Measurements from ENCODE around the gene RAN. TPM values are rescaled to one million over a fixed set of nuclear protein-coding genes. Genes with fewer than 3 reads are reported as not detected.

RAN gene
- total and polyA plus RNA-seq, 12 donors, result 43.6 to 586 (median 291) TPM

- intact Hi-C loops (cut with DNase I), result loop anchor here (5.0 to 10.0 kb wide), 8 partner anchors 213 to 1086 kb away; partner anchors contain the start of genes MMP17 (in 2 of the 10) and SFSWAP (in 1 of the 10)
- Histone ChIP-seq H3K4me3 (no peak overlapping the region), H3K27ac (no peak overlapping the region), H3K4me1 (peaks cover 0 to 9% (median 0%) of the 10 kb centered on the region in 9 donors), H3K36me3 (no peaks in the 10 kb centered on the region), H3K9me3 (peaks cover 0 to 10% (median 0%) of the 10 kb centered on the region in 11 donors), H3K27me3 (peaks cover 0 to 26% (median 9%) of the 10 kb centered on the region in 7 donors)
- no peak for TF ChIP-seq CTCF (IDR thresholded peaks at IDR 0.05)
- WGBS, 2 donors, result 57 to 85% methylated on average over 1 of the region's 1 CpG
- DNase-seq (no peak), ATAC-seq (no peak)
Measured at GRCh38 chr12:130919086-130919485, 47.2 kb downstream of the RAN start.

GRCh38 chr12:130920119-130920703 is 48.3 kb downstream of the RAN start:
- H3K27ac ChIP-seq, result peak overlapping the region in 8 of 10 donors; percentile 6 to 60 (median 35)
- intact Hi-C loops (cut with DNase I), result loop anchor here in 1 of 10 donors (10.0 kb wide), 1 partner anchor 185 kb away; no protein-coding TSS in a partner anchor
- H3K36me3 ChIP-seq, result no peaks in the 10 kb centered on the region
- DNase-seq, result no peak
- H3K4me3 ChIP-seq, result no peak overlapping the region
- 83 to 85% methylated on average over 15 of the region's 15 CpGs for WGBS, 2 donors
- ATAC-seq, result peak in 3 of 8 donors; percentile 1 to 12 (median 3)
- no peak for TF ChIP-seq CTCF (IDR thresholded peaks at IDR 0.05)
- H3K27me3 ChIP-seq, result peaks cover 0 to 21% (median 9%) of the 10 kb centered on the region in 7 donors
- peaks cover 0 to 9% (median 0%) of the 10 kb centered on the region in 9 donors for H3K4me1 ChIP-seq
- H3K9me3 ChIP-seq, result peaks cover 0 to 10% (median 0%) of the 10 kb centered on the region in 11 donors

- H3K27ac ChIP-seq, result peak overlapping the region in 9 of 10 donors; percentile 6 to 69 (median 48)
- ATAC-seq (peak; percentile 42 to 82 (median 62)), DNase-seq (peak; percentile 27 to 62)
- intact Hi-C loops (cut with DNase I), result loop anchor here in 1 of 10 donors (10.0 kb wide), 1 partner anchor 184 kb away; no protein-coding TSS in a partner anchor
- TF ChIP-seq CTCF (IDR thresholded peaks at IDR 0.05), result no peak
- WGBS, 2 donors, result 63% methylated on average over 8 of the region's 8 CpGs
- H3K4me1 ChIP-seq, result peaks cover 0 to 9% (median 0%) of the 10 kb centered on the region in 9 donors
- peaks cover 0 to 15% (median 9%) of the 10 kb centered on the region in 7 donors for H3K27me3 ChIP-seq
- H3K4me3 ChIP-seq, result no peak overlapping the region
- no peaks in the 10 kb centered on the region for H3K36me3 ChIP-seq
- H3K9me3 ChIP-seq, result peaks cover 0 to 10% (median 0%) of the 10 kb centered on the region in 11 donors
Measured at GRCh38 chr12:130920723-130921381, 49.0 kb downstream of the RAN start.

GRCh38 chr12:130922511-130922953 is 50.7 kb downstream of the RAN start:
- Histone ChIP-seq H3K4me1 (peaks cover 0 to 9% (median 0%) of the 10 kb centered on the region in 9 donors), H3K27ac (peak overlapping the region in 8 of 10 donors; percentile 22 to 64 (median 54)), H3K9me3 (peaks cover 0 to 10% (median 0%) of the 10 kb centered on the region in 11 donors), H3K36me3 (no peaks in the 10 kb centered on the region), H3K27me3 (peaks cover 0 to 6% (median under 1%) of the 10 kb centered on the region in 7 donors), H3K4me3 (no peak overlapping the region)
- 42 to 58% methylated on average over 4 of the region's 4 CpGs for WGBS, 2 donors
- intact Hi-C loops (cut with DNase I), result loop anchor here in 2 of 10 donors (2.0 to 10.0 kb wide), 2 partner anchors 66 to 182 kb away; no protein-coding TSS in a partner anchor
- DNase-seq (no peak), ATAC-seq (peak in 7 of 8 donors; percentile 15 to 70 (median 61))
- no peak for TF ChIP-seq CTCF (IDR thresholded peaks at IDR 0.05)
